SH-SY5Y (cell line): ENCODE data around the gene SIL1.

Experiments
- GATA2 ChIP-seq: IDR thresholded peaks from 2 replicates; pipeline ENCODE4 v1.6.1; 2011; ENCODE audit warnings: mild to moderate bottlenecking, low read depth, low read length
- GATA3 ChIP-seq: IDR thresholded peaks from 2 replicates; pipeline ENCODE4 v1.6.1; 2011; ENCODE audit warnings: low read depth, mild to moderate bottlenecking, low read length, moderate library complexity

GRCh38 chr5:138965626-138966025 is 232.5 kb downstream of the SIL1 start:
- no peak for TF ChIP-seq GATA2
- no peak for TF ChIP-seq GATA3
